IPS-18c (cell line): Measurements from ENCODE around the gene ATF6.
"Not testable (repeated sequence)": the region's sequence is repeated elsewhere in the genome, so short reads cannot be mapped to it uniquely, and the experiment has no call there.

Experiments
- H3K4me3 ChIP-seq: 2 replicates; pipeline ENCODE4 v1.7.0; 2013; ENCODE audit warnings: low read depth, mild to moderate bottlenecking, low read length, moderate library complexity; ENCODE audit not compliant: insufficient read depth
- H3K9me3 ChIP-seq: one replicate; pipeline ENCODE4 v1.6.1; 2013; ENCODE audit warnings: mild to moderate bottlenecking, low read length, moderate library complexity; ENCODE audit not compliant: control insufficient read depth, insufficient read depth

Gene ATF6

GRCh38 chr1:161769673-161770045, 3.5 kb downstream of the ATF6 start:
- H3K4me3 ChIP-seq, H3K9me3 ChIP-seq: not testable (repeated sequence)

GRCh38 chr1:161770250-161770649, 4.1 kb downstream of the ATF6 start:
- no peak overlapping the region for H3K4me3 ChIP-seq
- no peaks in the 10 kb centered on the region for H3K9me3 ChIP-seq

- no peak overlapping the region for H3K4me3 ChIP-seq
- no peaks in the 10 kb centered on the region for H3K9me3 ChIP-seq
Observed at GRCh38 chr1:161771161-161771560, 5.0 kb downstream of the ATF6 start.

GRCh38 chr1:161771973-161772372, 5.9 kb downstream of the ATF6 start:
- Histone ChIP-seq H3K9me3 (no peaks in the 10 kb centered on the region), H3K4me3 (no peak overlapping the region)

- H3K9me3 ChIP-seq, result no peaks in the 10 kb centered on the region
- no peak overlapping the region for H3K4me3 ChIP-seq
Observed at GRCh38 chr1:161772397-161772796, 6.3 kb downstream of the ATF6 start.

GRCh38 chr1:161773791-161774190, 7.7 kb downstream of the ATF6 start:
- Histone ChIP-seq H3K4me3 (no peak overlapping the region), H3K9me3 (no peaks in the 10 kb centered on the region)

- Histone ChIP-seq H3K4me3 (no peak overlapping the region), H3K9me3 (no peaks in the 10 kb centered on the region)
Observed at GRCh38 chr1:161777261-161777660, 11.1 kb downstream of the ATF6 start.

- Histone ChIP-seq H3K9me3 (no peaks in the 10 kb centered on the region), H3K4me3 (no peak overlapping the region)
Observed at GRCh38 chr1:161778522-161778921, 12.4 kb downstream of the ATF6 start.

GRCh38 chr1:161779393-161779792, 13.3 kb downstream of the ATF6 start:
- Histone ChIP-seq H3K9me3 (no peaks in the 10 kb centered on the region), H3K4me3 (no peak overlapping the region)

- H3K4me3 ChIP-seq, result no peak overlapping the region
- no peaks in the 10 kb centered on the region for H3K9me3 ChIP-seq
Observed at GRCh38 chr1:161781995-161782394, 15.9 kb downstream of the ATF6 start.

GRCh38 chr1:161782886-161783285, 16.8 kb downstream of the ATF6 start:
- no peak overlapping the region for H3K4me3 ChIP-seq
- no peaks in the 10 kb centered on the region for H3K9me3 ChIP-seq

GRCh38 chr1:161784968-161785367, 18.8 kb downstream of the ATF6 start:
- Histone ChIP-seq H3K9me3 (no peaks in the 10 kb centered on the region), H3K4me3 (no peak overlapping the region)

- H3K9me3 ChIP-seq, result no peaks in the 10 kb centered on the region
- H3K4me3 ChIP-seq, result no peak overlapping the region
Observed at GRCh38 chr1:161787355-161787754, 21.2 kb downstream of the ATF6 start.

GRCh38 chr1:161790587-161791317, 24.6 kb downstream of the ATF6 start:
- no peak overlapping the region for H3K4me3 ChIP-seq
- no peaks in the 10 kb centered on the region for H3K9me3 ChIP-seq

- Histone ChIP-seq H3K9me3 (no peaks in the 10 kb centered on the region), H3K4me3 (no peak overlapping the region)
Observed at GRCh38 chr1:161791904-161792655, 26.0 kb downstream of the ATF6 start.

GRCh38 chr1:161792740-161793139, 26.6 kb downstream of the ATF6 start:
- Histone ChIP-seq H3K9me3 (no peaks in the 10 kb centered on the region), H3K4me3 (no peak overlapping the region)

- H3K4me3 ChIP-seq, result no peak overlapping the region
- no peaks in the 10 kb centered on the region for H3K9me3 ChIP-seq
Observed at GRCh38 chr1:161799792-161800191, 33.7 kb downstream of the ATF6 start.

GRCh38 chr1:161801955-161802354, 35.8 kb downstream of the ATF6 start:
- no peaks in the 10 kb centered on the region for H3K9me3 ChIP-seq
- no peak overlapping the region for H3K4me3 ChIP-seq
